B cell (primary cell): ENCODE results near the gene EEF2KMT.
"Not testable (repeated sequence)": the region's sequence is repeated elsewhere in the genome, so short reads cannot be mapped to it uniquely, and the experiment has no call there.

Experiments
- EZH2 ChIP-seq: IDR thresholded peaks from 2 replicates; pipeline ENCODE4 v1.6.1; 2012; ENCODE audit warnings: borderline replicate concordance, low read depth, mild to moderate bottlenecking, moderate library complexity, low read length; ENCODE audit not compliant: insufficient read depth, poor library complexity, severe bottlenecking
- TF ChIP-seq, protein P1 (sequence below): fragments of 200-600 bp; IDR thresholded peaks from one replicate; pipeline ENCODE4 v1.8.0; 2022; ENCODE audit warnings: antibody characterized with exemption, mild to moderate bottlenecking

GRCh38 chr16:5132915-5133600 lies 35.5 kb upstream of the EEF2KMT start:
- TF ChIP-seq, protein P1, sequence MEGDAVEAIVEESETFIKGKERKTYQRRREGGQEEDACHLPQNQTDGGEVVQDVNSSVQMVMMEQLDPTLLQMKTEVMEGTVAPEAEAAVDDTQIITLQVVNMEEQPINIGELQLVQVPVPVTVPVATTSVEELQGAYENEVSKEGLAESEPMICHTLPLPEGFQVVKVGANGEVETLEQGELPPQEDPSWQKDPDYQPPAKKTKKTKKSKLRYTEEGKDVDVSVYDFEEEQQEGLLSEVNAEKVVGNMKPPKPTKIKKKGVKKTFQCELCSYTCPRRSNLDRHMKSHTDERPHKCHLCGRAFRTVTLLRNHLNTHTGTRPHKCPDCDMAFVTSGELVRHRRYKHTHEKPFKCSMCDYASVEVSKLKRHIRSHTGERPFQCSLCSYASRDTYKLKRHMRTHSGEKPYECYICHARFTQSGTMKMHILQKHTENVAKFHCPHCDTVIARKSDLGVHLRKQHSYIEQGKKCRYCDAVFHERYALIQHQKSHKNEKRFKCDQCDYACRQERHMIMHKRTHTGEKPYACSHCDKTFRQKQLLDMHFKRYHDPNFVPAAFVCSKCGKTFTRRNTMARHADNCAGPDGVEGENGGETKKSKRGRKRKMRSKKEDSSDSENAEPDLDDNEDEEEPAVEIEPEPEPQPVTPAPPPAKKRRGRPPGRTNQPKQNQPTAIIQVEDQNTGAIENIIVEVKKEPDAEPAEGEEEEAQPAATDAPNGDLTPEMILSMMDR: not testable (repeated sequence)
- TF ChIP-seq EZH2: not testable (repeated sequence)
